Measurements from ENCODE around the gene NOCT.
"Not testable (repeated sequence)": the region's sequence is repeated elsewhere in the genome, so short reads cannot be mapped to it uniquely, and the experiment has no call there.

Gene NOCT

DNA sequence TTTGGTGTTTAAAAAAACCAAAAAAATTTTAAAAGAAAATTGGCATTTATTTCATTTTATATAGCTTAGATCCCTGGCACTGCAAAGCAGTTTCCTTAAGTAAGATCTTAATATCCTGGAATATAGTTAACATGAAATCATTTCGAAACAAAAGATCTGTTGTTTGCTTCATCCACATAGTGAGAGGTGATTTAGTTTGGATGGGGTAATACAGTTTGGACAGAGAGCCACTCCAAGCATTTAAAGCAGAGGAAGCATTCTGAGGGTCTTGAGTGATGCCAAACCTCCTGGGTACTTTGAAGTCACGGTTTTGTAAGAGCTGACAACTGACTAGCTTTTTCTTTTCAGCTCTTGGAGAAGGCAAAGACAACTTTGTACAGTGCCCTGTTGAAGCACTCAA is 28.7 kb downstream of the NOCT start:
- H3K4me3 ChIP-seq (replicated peaks in 1 of 2; ENCODE audit: low read depth in 2 of 2, low read length in 2 of 2) = no peak overlapping the region
- DNase-seq (ENCODE audit: low read depth in 2 of 2) = peak in 1 of 2 donors; percentile 21
- no peak for TF ChIP-seq CTCF (IDR thresholded peaks at IDR 0.05; ENCODE audit: low read depth, low read length)

- no peak for DNase-seq (ENCODE audit: low read depth in 2 of 2)
- no peak overlapping the region for H3K4me3 ChIP-seq (replicated peaks in 1 of 2; ENCODE audit: low read depth in 2 of 2, low read length in 2 of 2)
- no peak for TF ChIP-seq CTCF (IDR thresholded peaks at IDR 0.05; ENCODE audit: low read depth, low read length)
Observed at GRCh38 chr4:139048026-139048425, 32.4 kb downstream of the NOCT start.

GRCh38 chr4:139050446-139050845 is 34.9 kb downstream of the NOCT start:
- H3K4me3 ChIP-seq (replicated peaks in 1 of 2; ENCODE audit: low read depth in 2 of 2, low read length in 2 of 2) = no peak overlapping the region
- peak in 1 of 2 donors; percentile 36 for DNase-seq (ENCODE audit: low read depth in 2 of 2)
- TF ChIP-seq CTCF (IDR thresholded peaks at IDR 0.05; ENCODE audit: low read depth, low read length) = no peak

GRCh38 chr4:139053909-139054308 is 38.3 kb downstream of the NOCT start:
- no peak overlapping the region for H3K4me3 ChIP-seq (replicated peaks in 1 of 2; ENCODE audit: low read depth in 2 of 2, low read length in 2 of 2)
- no peak for TF ChIP-seq CTCF (IDR thresholded peaks at IDR 0.05; ENCODE audit: low read depth, low read length)
- no peak for DNase-seq (ENCODE audit: low read depth in 2 of 2)

- peak; percentile 24 to 46 for DNase-seq (ENCODE audit: low read depth in 2 of 2)
- H3K4me3 ChIP-seq (replicated peaks in 1 of 2; ENCODE audit: low read depth in 2 of 2, low read length in 2 of 2) = no peak overlapping the region
- no peak for TF ChIP-seq CTCF (IDR thresholded peaks at IDR 0.05; ENCODE audit: low read depth, low read length)
Observed at GRCh38 chr4:139054791-139055505, 39.4 kb downstream of the NOCT start.

GRCh38 chr4:139059026-139059425 is 43.4 kb downstream of the NOCT start:
- not testable (repeated sequence) for DNase-seq (ENCODE audit: low read depth in 2 of 2); H3K4me3 ChIP-seq (replicated peaks in 1 of 2; ENCODE audit: low read depth in 2 of 2, low read length in 2 of 2)

- DNase-seq (ENCODE audit: low read depth in 2 of 2) = no peak
- no peak for TF ChIP-seq CTCF (IDR thresholded peaks at IDR 0.05; ENCODE audit: low read depth, low read length)
- H3K4me3 ChIP-seq (replicated peaks in 1 of 2; ENCODE audit: low read depth in 2 of 2, low read length in 2 of 2) = no peak overlapping the region
Observed at GRCh38 chr4:139060591-139060990, 45.0 kb downstream of the NOCT start.

Measured in cardiac fibroblast (primary cell).